ENCODE results near the gene ZNF592. TPM values are rescaled to one million over a fixed set of nuclear protein-coding genes. Genes with fewer than 3 reads are reported as not detected.

ZNF592 gene
- total and polyA plus RNA-seq, 2 of the 13 experiments (the other 11 are each of a cell fraction or from before 2014, with no cell fraction given), result 8.2 to 9.8 TPM

DNA sequence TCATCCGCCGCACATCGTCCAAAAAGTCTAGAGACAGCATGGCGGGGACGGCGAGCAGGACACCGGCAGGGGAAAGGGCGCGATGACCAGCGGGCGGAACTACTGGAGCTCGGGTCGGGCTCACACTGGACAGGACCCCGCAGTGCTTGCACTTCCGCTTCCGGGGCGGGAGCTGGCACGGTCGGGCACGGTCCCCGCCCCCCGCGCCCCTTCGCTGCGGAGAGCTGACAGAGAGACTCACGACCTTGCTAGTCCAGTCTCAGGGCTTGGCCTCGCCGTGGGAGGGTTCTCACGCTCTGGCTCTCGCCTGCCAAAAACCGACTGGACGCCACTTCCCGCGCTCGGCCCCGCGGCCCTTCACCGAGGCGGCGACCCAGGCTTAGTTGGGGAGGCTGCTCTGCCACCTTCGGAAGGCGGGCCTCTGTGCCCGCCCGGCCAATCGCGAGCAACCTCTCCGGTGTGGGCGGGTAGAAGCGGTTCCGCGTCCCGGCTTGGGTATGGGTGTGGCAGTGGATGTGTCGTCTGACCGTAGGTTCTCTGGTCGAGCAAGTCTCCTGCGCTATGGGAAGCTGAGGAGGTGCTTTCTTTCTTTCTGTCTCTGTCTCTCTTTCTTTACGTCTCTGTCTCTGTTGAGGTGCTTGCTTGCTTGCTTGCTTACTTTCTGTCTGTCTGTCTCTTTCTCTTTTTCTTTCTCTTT lies 32.2 kb upstream of the ZNF592 start, which contains the start of gene SEC11A (continued):
- TF ChIP-seq ZNF136 (CRISPR knock-in tag; IDR thresholded peaks at IDR 0.05; ENCODE audit: low read depth) (peak; percentile 91), TMF1 (CRISPR knock-in tag; IDR thresholded peaks at IDR 0.05; ENCODE audit: low read depth) (no peak), KAT2B (IDR thresholded peaks at IDR 0.05; ENCODE audit: borderline replicate concordance, low read depth, low read length) (no peak), ISL2 (CRISPR knock-in tag; IDR thresholded peaks at IDR 0.05) (peak; percentile 59), MIER2 (CRISPR knock-in tag; IDR thresholded peaks at IDR 0.05) (0 out of 2 replicates have a peak, but pooled peaks have one; percentile 40), SKI (IDR thresholded peaks at IDR 0.05; ENCODE audit: partially characterized antibody) (peak; percentile 16), GTF3A (CRISPR knock-in tag; conservative IDR thresholded peaks at IDR 0.05) (no peak), PHF20 (CRISPR knock-in tag; IDR thresholded peaks at IDR 0.05) (peak; percentile 97), ZNF589 (CRISPR knock-in tag; conservative IDR thresholded peaks at IDR 0.05) (no peak), JDP2 (CRISPR knock-in tag; IDR thresholded peaks at IDR 0.05; ENCODE audit: borderline replicate concordance) (no peak), KLF12 (CRISPR knock-in tag; IDR thresholded peaks at IDR 0.05; ENCODE audit: borderline replicate concordance) (peak; percentile 88), ZNF879 (CRISPR knock-in tag; IDR thresholded peaks at IDR 0.05) (0 out of 2 replicates have a peak, but pooled peaks have one; percentile 77), ZKSCAN1 (IDR thresholded peaks at IDR 0.05; ENCODE audit: low read length) (peak; percentile 49; the same call in 1 of the 2 replicates), ZNF260 (CRISPR knock-in tag; IDR thresholded peaks at IDR 0.05; ENCODE audit: borderline replicate concordance, low read depth) (no peak), TBP (CRISPR knock-in tag; IDR thresholded peaks at IDR 0.05) (no peak), HNRNPK (IDR thresholded peaks at IDR 0.05; ENCODE audit: low read depth, low read length, poor library complexity, severe bottlenecking) (no peak), KLF9 (CRISPR knock-in tag; IDR thresholded peaks at IDR 0.05; ENCODE audit: low read depth) (peak; percentile 92; the same call in 1 of the 2 replicates)
- TF ChIP-seq, protein P1, sequence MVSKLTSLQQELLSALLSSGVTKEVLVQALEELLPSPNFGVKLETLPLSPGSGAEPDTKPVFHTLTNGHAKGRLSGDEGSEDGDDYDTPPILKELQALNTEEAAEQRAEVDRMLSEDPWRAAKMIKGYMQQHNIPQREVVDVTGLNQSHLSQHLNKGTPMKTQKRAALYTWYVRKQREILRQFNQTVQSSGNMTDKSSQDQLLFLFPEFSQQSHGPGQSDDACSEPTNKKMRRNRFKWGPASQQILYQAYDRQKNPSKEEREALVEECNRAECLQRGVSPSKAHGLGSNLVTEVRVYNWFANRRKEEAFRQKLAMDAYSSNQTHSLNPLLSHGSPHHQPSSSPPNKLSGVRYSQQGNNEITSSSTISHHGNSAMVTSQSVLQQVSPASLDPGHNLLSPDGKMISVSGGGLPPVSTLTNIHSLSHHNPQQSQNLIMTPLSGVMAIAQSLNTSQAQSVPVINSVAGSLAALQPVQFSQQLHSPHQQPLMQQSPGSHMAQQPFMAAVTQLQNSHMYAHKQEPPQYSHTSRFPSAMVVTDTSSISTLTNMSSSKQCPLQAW (CRISPR knock-in tag; IDR thresholded peaks at IDR 0.05), result peak; percentile 48; the same call in 1 of the 2 replicates
- TF ChIP-seq, protein P2, sequence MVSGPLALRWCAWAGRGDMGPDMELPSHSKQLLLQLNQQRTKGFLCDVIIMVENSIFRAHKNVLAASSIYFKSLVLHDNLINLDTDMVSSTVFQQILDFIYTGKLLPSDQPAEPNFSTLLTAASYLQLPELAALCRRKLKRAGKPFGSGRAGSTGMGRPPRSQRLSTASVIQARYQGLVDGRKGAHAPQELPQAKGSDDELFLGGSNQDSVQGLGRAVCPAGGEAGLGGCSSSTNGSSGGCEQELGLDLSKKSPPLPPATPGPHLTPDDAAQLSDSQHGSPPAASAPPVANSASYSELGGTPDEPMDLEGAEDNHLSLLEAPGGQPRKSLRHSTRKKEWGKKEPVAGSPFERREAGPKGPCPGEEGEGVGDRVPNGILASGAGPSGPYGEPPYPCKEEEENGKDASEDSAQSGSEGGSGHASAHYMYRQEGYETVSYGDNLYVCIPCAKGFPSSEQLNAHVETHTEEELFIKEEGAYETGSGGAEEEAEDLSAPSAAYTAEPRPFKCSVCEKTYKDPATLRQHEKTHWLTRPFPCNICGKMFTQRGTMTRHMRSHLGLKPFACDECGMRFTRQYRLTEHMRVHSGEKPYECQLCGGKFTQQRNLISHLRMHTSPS (CRISPR knock-in tag; IDR thresholded peaks at IDR 0.05; ENCODE audit: low read depth), result peak; percentile 95; the same call in 1 of the 2 replicates
- TF ChIP-seq, protein P3, sequence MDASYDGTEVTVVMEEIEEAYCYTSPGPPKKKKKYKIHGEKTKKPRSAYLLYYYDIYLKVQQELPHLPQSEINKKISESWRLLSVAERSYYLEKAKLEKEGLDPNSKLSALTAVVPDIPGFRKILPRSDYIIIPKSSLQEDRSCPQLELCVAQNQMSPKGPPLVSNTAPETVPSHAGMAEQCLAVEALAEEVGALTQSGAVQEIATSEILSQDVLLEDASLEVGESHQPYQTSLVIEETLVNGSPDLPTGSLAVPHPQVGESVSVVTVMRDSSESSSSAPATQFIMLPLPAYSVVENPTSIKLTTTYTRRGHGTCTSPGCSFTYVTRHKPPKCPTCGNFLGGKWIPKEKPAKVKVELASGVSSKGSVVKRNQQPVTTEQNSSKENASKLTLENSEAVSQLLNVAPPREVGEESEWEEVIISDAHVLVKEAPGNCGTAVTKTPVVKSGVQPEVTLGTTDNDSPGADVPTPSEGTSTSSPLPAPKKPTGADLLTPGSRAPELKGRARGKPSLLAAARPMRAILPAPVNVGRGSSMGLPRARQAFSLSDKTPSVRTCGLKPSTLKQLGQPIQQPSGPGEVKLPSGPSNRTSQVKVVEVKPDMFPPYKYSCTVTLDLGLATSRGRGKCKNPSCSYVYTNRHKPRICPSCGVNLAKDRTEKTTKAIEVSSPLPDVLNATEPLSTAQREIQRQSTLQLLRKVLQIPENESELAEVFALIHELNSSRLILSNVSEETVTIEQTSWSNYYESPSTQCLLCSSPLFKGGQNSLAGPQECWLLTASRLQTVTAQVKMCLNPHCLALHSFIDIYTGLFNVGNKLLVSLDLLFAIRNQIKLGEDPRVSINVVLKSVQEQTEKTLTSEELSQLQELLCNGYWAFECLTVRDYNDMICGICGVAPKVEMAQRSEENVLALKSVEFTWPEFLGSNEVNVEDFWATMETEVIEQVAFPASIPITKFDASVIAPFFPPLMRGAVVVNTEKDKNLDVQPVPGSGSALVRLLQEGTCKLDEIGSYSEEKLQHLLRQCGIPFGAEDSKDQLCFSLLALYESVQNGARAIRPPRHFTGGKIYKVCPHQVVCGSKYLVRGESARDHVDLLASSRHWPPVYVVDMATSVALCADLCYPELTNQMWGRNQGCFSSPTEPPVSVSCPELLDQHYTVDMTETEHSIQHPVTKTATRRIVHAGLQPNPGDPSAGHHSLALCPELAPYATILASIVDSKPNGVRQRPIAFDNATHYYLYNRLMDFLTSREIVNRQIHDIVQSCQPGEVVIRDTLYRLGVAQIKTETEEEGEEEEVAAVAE (CRISPR knock-in tag; IDR thresholded peaks at IDR 0.05; ENCODE audit: borderline replicate concordance), result peak; percentile 56; the same call in 1 of the 2 replicates
- TF ChIP-seq, protein P4, sequence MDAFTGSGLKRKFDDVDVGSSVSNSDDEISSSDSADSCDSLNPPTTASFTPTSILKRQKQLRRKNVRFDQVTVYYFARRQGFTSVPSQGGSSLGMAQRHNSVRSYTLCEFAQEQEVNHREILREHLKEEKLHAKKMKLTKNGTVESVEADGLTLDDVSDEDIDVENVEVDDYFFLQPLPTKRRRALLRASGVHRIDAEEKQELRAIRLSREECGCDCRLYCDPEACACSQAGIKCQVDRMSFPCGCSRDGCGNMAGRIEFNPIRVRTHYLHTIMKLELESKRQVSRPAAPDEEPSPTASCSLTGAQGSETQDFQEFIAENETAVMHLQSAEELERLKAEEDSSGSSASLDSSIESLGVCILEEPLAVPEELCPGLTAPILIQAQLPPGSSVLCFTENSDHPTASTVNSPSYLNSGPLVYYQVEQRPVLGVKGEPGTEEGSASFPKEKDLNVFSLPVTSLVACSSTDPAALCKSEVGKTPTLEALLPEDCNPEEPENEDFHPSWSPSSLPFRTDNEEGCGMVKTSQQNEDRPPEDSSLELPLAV (CRISPR knock-in tag; conservative IDR thresholded peaks at IDR 0.05; ENCODE audit: low read depth), result no peak
